Pons (tissue), 1 donor: ENCODE measurements around the gene NAGA.
"Not testable (repeated sequence)": the region's sequence is repeated elsewhere in the genome, so short reads cannot be mapped to it uniquely, and the experiment has no call there.

Source experiments
- DNase-seq: peaks from one replicate; pipeline ENCODE4 v3.0.0-alpha.2; 2016; ENCODE audit warnings: low spot score

NAGA gene

GRCh38 chr22:42070517-42071422 lies at the start of gene NAGA:
Gene NAGA (minus strand): TSS chr22:42070812. CDS start chr22:42070297, 515 bp downstream.
- peak; percentile 95 for DNase-seq

- DNase-seq: no peak
These were observed 46.3 kb upstream of the NAGA start for GRCh38 chr22:42116848-42117424.

- not testable (repeated sequence) for DNase-seq
These were observed 44.8 kb upstream of the NAGA start for GRCh38 chr22:42115420-42115830.

- DNase-seq: peak; percentile 31
These were observed 44.1 kb upstream of the NAGA start for GRCh38 chr22:42114721-42115120.

- DNase-seq: not testable (repeated sequence)
These were observed 42.2 kb upstream of the NAGA start for GRCh38 chr22:42112793-42113192.

- no peak for DNase-seq
These were observed 41.2 kb upstream of the NAGA start for GRCh38 chr22:42111798-42112197.

- DNase-seq: no peak
These were observed 38.2 kb upstream of the NAGA start for GRCh38 chr22:42108848-42109247.

GRCh38 chr22:42104332-42104860 lies 33.8 kb upstream of the NAGA start:
- not testable (repeated sequence) for DNase-seq

- DNase-seq: no peak
These were observed 30.6 kb upstream of the NAGA start for GRCh38 chr22:42101199-42101598.

- DNase-seq: no peak
These were observed 20.8 kb upstream of the NAGA start for GRCh38 chr22:42091455-42091782.

GRCh38 chr22:42090596-42091454 lies 20.2 kb upstream of the NAGA start, which contains the start of gene NDUFA6:
Gene NDUFA6 (minus strand): TSS chr22:42090772. CDS start chr22:42090744, 28 bp downstream.
- DNase-seq: peak; percentile 100

GRCh38 chr22:42086051-42086450 lies 15.4 kb upstream of the NAGA start:
- DNase-seq: no peak

GRCh38 chr22:42084874-42085273 lies 14.3 kb upstream of the NAGA start:
- no peak for DNase-seq

- DNase-seq: no peak
These were observed 12.5 kb upstream of the NAGA start for GRCh38 chr22:42083119-42083518.

GRCh38 chr22:42080287-42080686 lies 9.7 kb upstream of the NAGA start:
- peak; percentile 72 for DNase-seq

- DNase-seq: peak; percentile 99
These were observed 9.0 kb upstream of the NAGA start, which contains the start of gene SMDT1 for GRCh38 chr22:42079319-42080251. Gene SMDT1 (plus strand): TSS chr22:42079700. CDS start chr22:42079769, 69 bp downstream.

- DNase-seq: peak; percentile 49
These were observed 8.1 kb upstream of the NAGA start for GRCh38 chr22:42078469-42079318.

- no peak for DNase-seq
These were observed 7.0 kb upstream of the NAGA start for GRCh38 chr22:42077486-42078125.

- no peak for DNase-seq
These were observed 6.3 kb upstream of the NAGA start for GRCh38 chr22:42076764-42077485.
